HG03342 (cell line): Measurements from ENCODE around the gene PRSS1.
"Not testable (repeated sequence)": the region's sequence is repeated elsewhere in the genome, so short reads cannot be mapped to it uniquely, and the experiment has no call there.

Experiments
- ATAC-seq: cut with Tn5 transposase; IDR thresholded peaks from one replicate; pipeline ENCODE4 v1.9.1; 2021; ENCODE audit warnings: mild to moderate bottlenecking, moderate library complexity; ENCODE audit not compliant: unreplicated experiment

The PRSS1 gene

DNA sequence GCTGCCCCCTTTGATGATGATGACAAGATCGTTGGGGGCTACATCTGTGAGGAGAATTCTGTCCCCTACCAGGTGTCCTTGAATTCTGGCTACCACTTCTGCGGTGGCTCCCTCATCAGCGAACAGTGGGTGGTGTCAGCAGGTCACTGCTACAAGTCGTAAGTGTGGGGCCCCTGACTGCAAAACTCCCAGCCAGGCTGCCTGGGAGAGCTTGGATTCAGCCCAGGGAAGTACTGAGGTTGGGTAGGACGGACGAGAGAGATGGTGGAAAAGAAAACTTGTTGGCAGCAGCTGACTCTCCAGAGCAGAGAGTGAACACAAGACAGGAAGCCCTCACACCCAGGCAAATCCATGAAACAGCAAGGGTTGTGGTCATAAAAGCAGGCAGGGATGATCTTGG is 22.8 kb downstream of the PRSS1 start:
- ATAC-seq = no peak

DNA sequence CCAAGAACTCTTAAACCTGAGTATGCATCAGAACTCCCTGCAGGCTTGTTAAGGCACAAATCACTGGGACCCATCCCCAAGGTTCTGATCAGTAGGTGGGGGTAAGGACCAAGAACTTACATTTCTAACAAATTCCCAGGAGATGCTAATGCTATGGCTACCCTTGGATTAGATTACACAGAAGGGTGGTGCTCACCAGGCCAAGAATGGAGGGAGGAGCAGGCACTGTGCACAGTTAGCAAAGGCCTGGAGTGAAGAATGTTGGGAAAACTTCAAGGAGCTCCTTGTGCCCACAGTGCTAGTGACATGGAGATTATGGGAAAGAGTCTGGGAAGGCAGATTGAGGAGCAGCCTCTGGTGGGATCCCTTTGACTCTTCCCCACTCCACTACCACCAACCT is 23.4 kb downstream of the PRSS1 start:
- no peak for ATAC-seq

- no peak for ATAC-seq
These were observed 24.0 kb downstream of the PRSS1 start for GRCh38 chr7:142773230-142773629.

DNA sequence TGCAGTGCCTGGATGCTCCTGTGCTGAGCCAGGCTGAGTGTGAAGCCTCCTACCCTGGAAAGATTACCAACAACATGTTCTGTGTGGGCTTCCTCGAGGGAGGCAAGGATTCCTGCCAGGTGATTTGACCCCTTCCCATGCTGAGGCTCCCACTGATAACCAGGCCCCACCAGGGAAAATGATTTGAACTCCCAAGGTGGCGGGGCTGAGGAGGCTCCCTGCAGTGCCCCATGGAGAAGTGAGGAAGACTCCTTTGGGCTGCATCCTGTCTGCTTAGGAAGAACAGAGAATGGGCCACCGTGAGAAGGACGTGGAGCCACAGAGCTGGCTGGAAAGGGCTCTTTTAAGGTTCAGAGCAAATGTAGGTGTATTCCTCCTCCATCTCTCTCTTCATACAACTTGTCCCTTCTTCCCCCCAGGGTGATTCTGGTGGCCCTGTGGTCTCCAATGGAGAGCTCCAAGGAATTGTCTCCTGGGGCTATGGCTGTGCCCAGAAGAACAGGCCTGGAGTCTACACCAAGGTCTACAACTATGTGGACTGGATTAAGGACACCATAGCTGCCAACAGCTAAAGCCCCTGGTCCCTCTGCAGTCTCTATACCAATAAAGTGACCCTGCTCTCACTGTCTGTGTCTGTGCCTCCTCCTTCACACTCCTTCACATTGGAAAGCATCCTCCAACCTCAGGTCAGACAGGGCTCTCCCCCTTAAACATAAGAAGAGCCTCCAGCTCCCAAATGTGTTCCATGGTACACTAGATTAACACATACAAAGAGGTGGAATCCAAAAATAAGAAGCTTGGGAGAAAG is 24.9 kb downstream of the PRSS1 start:
- ATAC-seq = no peak

GRCh38 chr7:142774826-142775225 is 25.6 kb downstream of the PRSS1 start:
- ATAC-seq = no peak

DNA sequence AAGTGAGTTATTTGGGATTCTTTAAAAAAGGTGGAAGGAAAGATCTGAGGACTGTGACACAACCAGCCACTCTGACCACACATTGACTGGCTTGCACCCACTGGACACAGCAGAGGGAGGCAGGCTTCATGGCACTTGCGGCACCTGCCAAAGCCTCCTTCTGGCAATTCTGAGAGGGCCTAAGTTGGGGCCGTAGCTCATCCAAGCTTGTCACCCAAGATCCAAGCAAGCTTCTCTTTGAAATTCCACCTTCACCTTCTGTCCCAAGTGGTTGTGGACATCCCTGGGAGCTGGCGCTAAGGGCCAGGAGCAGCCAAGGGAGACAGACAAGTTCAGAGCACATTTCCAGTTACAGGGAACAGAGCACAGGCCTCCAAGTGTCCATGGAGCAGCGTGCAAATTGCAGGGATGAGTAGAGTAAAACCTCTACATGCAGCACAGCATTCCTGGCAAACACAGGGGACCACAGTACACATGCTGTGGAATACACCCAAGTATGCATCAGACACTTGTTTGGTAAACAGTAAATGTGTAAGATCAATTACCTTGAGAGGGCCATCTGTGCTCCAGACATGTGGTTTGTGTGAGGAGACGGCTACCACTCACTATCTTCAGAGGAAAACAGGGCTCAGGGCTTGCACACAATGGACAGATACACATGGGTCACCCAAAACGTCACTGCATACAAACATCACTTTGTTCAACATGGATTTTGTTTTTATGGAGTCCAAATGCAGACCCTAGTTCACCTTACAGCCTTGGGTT is 26.3 kb downstream of the PRSS1 start:
- not testable (repeated sequence) for ATAC-seq

- ATAC-seq = no peak
These were observed 27.1 kb downstream of the PRSS1 start for GRCh38 chr7:142776206-142776844.

GRCh38 chr7:142776845-142777225 is 27.6 kb downstream of the PRSS1 start:
- ATAC-seq = not testable (repeated sequence)

GRCh38 chr7:142777318-142777717 is 28.0 kb downstream of the PRSS1 start:
- ATAC-seq = no peak

- ATAC-seq = peak; percentile 92
These were observed 33.9 kb downstream of the PRSS1 start for GRCh38 chr7:142782922-142783900.

GRCh38 chr7:142784096-142784495 is 34.8 kb downstream of the PRSS1 start:
- ATAC-seq = no peak

DNA sequence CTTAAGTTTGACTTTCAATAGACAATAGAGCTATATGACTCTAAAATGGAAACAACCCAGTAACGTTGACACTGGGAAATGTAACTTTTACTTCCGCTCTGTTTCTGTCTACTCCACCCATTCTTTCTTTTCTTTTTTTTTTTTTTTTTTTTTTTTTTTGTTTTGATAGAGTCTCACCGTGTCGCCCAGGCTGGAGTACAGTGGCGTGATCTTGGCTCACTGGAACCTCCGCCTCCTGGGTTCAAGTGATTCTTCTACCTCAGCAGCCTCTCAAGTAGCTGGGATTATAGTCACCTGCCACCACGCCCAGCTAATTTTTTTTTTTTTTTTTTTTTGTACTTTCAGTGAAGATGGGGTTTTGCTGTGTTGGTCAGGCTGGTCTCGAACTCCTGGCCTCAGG is 35.4 kb downstream of the PRSS1 start:
- no peak for ATAC-seq

DNA sequence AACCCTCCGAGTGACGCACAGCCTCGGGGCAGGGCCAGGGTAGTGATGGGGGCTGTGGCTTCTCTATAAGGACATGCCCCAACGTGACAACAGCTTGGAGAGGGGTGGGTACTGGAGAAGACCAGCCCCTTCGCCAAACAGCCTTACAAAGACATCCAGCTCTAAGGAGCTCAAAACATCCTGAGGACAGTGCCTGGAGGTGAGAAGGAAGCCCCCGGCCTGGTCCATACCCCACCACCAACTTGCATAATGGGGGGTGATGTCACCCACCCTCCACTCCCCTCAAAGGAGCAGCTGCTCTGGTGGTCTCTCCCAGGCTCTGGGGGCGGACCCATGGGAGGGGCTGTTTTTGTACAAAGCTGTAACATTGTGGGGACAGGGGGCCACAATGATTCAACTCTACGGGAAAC is 36.6 kb downstream of the PRSS1 start:
- ATAC-seq = no peak

DNA sequence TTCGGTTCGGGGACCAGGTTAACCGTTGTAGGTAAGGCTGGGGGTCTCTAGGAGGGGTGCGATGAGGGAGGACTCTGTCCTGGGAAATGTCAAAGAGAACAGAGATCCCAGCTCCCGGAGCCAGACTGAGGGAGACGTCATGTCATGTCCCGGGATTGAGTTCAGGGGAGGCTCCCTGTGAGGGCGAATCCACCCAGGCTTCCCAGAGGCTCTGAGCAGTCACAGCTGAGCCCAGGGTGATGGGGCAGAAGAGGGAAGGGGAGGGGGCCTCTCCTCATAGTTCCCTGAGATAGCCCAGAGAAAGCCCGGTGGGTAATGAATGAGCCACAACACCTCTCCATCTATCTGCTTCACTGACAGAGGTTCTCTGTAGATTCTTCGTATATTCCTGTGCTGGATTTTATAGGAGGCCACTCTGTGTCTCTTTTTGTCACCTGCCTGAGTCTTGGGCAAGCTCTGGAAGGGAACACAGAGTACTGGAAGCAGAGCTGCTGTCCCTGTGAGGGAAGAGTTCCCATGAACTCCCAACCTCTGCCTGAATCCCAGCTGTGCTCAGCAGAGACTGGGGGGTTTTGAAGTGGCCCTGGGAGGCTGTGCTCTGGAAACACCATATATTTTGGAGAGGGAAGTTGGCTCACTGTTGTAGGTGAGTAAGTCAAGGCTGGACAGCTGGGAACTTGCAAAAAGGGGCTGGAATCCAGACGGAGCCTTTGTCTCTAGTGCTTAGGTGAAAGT is 37.9 kb downstream of the PRSS1 start:
- no peak for ATAC-seq

DNA sequence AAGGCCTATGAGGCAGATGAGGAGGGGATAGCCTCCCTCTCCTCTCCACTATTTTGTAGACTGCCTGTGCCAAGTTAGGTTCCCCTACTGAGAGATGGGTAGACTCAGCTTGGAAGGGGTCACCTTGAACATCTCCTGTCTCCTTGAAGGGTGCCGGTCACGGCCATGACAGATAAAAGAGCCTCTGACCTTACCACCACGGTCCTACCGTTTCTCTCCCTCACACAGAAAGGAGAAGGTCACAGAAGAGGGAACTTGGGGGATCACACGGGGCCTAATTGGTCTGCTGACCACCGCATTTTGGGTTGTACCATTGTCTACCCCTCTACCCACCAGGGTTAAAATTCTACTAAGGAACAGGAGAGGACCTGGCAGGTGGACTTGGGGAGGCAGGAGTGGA is 38.5 kb downstream of the PRSS1 start:
- no peak for ATAC-seq

GRCh38 chr7:142788303-142789289 is 39.3 kb downstream of the PRSS1 start:
- no peak for ATAC-seq

DNA sequence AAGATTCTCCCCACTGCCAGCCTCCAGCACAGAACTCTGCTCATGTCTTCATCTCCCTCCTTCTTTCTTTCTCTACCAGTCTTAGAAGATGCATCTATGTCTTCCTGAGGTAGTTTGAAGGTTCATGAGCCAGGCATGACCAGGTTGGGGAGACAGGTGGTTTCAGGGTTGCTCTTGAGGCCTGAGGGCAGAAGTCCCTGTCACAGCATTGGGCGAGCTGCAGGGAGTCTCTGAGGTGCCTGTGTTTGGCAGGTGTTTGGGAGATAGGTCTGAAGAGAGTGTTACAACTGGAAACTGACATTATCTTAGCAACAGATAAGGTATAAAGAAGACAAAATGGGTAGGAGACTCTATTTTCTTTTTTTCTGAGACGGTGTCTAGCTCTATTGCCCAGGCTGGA is 40.2 kb downstream of the PRSS1 start:
- no peak for ATAC-seq

DNA sequence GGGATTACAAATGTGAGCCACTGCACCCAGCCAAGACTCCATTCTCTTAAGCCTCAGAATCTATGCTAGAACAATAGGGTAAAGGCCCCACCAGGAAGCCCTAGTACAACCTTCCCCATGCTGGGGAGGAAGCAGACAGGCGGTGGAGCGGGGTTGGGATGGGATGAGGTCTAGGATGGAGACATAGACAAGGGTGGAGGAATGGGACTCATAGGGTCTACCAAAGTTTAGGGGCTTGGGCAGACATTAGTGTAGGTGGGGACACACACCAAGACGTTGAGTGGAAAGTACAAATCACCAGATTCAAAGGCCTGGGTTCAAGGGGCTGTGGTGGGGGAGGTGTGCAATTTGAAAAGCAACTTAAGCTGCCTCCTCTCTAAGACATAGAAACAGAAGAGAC is 40.8 kb downstream of the PRSS1 start:
- no peak for ATAC-seq

GRCh38 chr7:142790555-142790954 is 41.3 kb downstream of the PRSS1 start:
- ATAC-seq = no peak
